SK-N-SH treated with all-trans-retinoic acid at 6 μM for 48 hours (cell line): ENCODE results near the gene LMF1.
A peak's percentile ranks its signal among the peaks of the same experiment; 100 is the strongest.

Experiments
- ATAC-seq: fragments of 200-7000 bp; cut with Tn5 transposase; 3 replicates; pipeline ENCODE4 v1.9.1; 2020; ENCODE audit warnings: mild to moderate bottlenecking, moderate library complexity
- CSDC2 ChIP-seq: fragments of 250-450 bp; sonication (Bioruptor Pico); IDR thresholded peaks from 2 replicates; pipeline ENCODE4 v1.5.0; 2020; ENCODE audit warnings: mild to moderate bottlenecking, moderate library complexity
- ESRRG ChIP-seq: fragments of 250-450 bp; sonication (Bioruptor Pico); IDR thresholded peaks from 2 replicates; pipeline ENCODE4 v1.6.1; 2021; ENCODE audit warnings: mild to moderate bottlenecking
- GLIS3 ChIP-seq: fragments of 250-450 bp; sonication (Bioruptor Pico); IDR thresholded peaks from 2 replicates; pipeline ENCODE4 v1.5.0; 2020; ENCODE audit warnings: mild to moderate bottlenecking, moderate library complexity
- ISL1 ChIP-seq: fragments of 250-450 bp; sonication (Bioruptor Pico); IDR thresholded peaks from 2 replicates; pipeline ENCODE4 v2.1.2; 2022; ENCODE audit warnings: mild to moderate bottlenecking, moderate library complexity
- OSR1 ChIP-seq: fragments of 250-450 bp; sonication (Bioruptor Pico); IDR thresholded peaks from 2 replicates; pipeline ENCODE4 v1.8.0; 2022; ENCODE audit warnings: moderate library complexity, mild to moderate bottlenecking, inconsistent platforms
- PPARA ChIP-seq: fragments of 250-450 bp; sonication (Bioruptor Pico); IDR thresholded peaks from 2 replicates; pipeline ENCODE4 v1.5.0; 2020; ENCODE audit warnings: mild to moderate bottlenecking, borderline replicate concordance
- RARB ChIP-seq: fragments of 250-450 bp; sonication (Bioruptor Pico); IDR thresholded peaks from 2 replicates; pipeline ENCODE4 v1.8.0; 2021; ENCODE audit warnings: mild to moderate bottlenecking, moderate library complexity
- SNAI2 ChIP-seq: fragments of 250-450 bp; sonication (Bioruptor Pico); IDR thresholded peaks from 2 replicates; pipeline ENCODE4 v1.5.0; 2020; ENCODE audit warnings: mild to moderate bottlenecking, moderate library complexity
- TCF4 ChIP-seq: fragments of 250-450 bp; sonication (Bioruptor Pico); IDR thresholded peaks from 2 replicates; pipeline ENCODE4 v1.8.0; 2021; ENCODE audit warnings: mild to moderate bottlenecking, moderate library complexity, borderline replicate concordance
- TOX ChIP-seq: fragments of 250-450 bp; sonication (Bioruptor Pico); IDR thresholded peaks from 2 replicates; pipeline ENCODE4 v1.8.0; 2021; ENCODE audit warnings: mild to moderate bottlenecking, moderate library complexity, borderline replicate concordance
- TSHZ2 ChIP-seq: fragments of 250-450 bp; sonication (Bioruptor Pico); IDR thresholded peaks from 2 replicates; pipeline ENCODE4 v1.5.0; 2020; ENCODE audit warnings: mild to moderate bottlenecking, moderate library complexity
- ZC3H10 ChIP-seq: fragments of 250-450 bp; sonication (Bioruptor Pico); IDR thresholded peaks from 2 replicates; pipeline ENCODE4 v1.5.1; 2021; ENCODE audit warnings: mild to moderate bottlenecking, moderate library complexity
- ZFP3 ChIP-seq: fragments of 250-450 bp; sonication (Bioruptor Pico); IDR thresholded peaks from 2 replicates; pipeline ENCODE4 v1.5.0; 2020; ENCODE audit warnings: mild to moderate bottlenecking, moderate library complexity
- ZFP30 ChIP-seq: fragments of 450-650 bp; formaldehyde crosslinking; IDR thresholded peaks from 2 replicates; pipeline ENCODE4 v1.5.0; 2022; ENCODE audit warnings: mild to moderate bottlenecking, moderate library complexity
- ZNF70 ChIP-seq: fragments of 450-650 bp; formaldehyde crosslinking; IDR thresholded peaks from 2 replicates; pipeline ENCODE4 v1.5.0; 2020; ENCODE audit warnings: mild to moderate bottlenecking, moderate library complexity
- ZNF8 ChIP-seq: fragments of 450-650 bp; formaldehyde crosslinking; IDR thresholded peaks from 2 replicates; pipeline ENCODE4 v1.5.0; 2020; ENCODE audit warnings: mild to moderate bottlenecking, moderate library complexity
- TF ChIP-seq, protein P1 (sequence below): fragments of 250-450 bp; sonication (Bioruptor Pico); IDR thresholded peaks from 2 replicates; pipeline ENCODE4 v1.5.1; 2020; ENCODE audit warnings: low read depth, mild to moderate bottlenecking, moderate library complexity
- TF ChIP-seq, protein P2 (sequence below): fragments of 250-450 bp; sonication (Bioruptor Pico); IDR thresholded peaks from 2 replicates; pipeline ENCODE4 v1.8.0; 2020; ENCODE audit warnings: mild to moderate bottlenecking, moderate library complexity, borderline replicate concordance
- TF ChIP-seq, protein P3 (sequence below): fragments of 250-450 bp; sonication (Bioruptor Pico); IDR thresholded peaks from 2 replicates; pipeline ENCODE4 v1.5.1; 2021; ENCODE audit warnings: mild to moderate bottlenecking, moderate library complexity
- TF ChIP-seq, protein P4 (sequence below): fragments of 250-450 bp; sonication (Bioruptor Pico); IDR thresholded peaks from 2 replicates; pipeline ENCODE4 v1.8.0; 2021; ENCODE audit warnings: low read depth, mild to moderate bottlenecking, moderate library complexity, borderline replicate concordance

Gene LMF1

GRCh38 chr16:1002399-1003166, 31.8 kb upstream of the LMF1 start:
- peak; percentile 73 for ATAC-seq
- no peak for TF ChIP-seq TSHZ2 (CRISPR knock-in tag)
- TF ChIP-seq ZNF8 (CRISPR knock-in tag) = no peak
- TF ChIP-seq OSR1 (CRISPR knock-in tag) = no peak
- no peak for TF ChIP-seq ZFP30

GRCh38 chr16:1001096-1001495, 30.3 kb upstream of the LMF1 start:
- ATAC-seq = no peak
- TF ChIP-seq, protein P1, sequence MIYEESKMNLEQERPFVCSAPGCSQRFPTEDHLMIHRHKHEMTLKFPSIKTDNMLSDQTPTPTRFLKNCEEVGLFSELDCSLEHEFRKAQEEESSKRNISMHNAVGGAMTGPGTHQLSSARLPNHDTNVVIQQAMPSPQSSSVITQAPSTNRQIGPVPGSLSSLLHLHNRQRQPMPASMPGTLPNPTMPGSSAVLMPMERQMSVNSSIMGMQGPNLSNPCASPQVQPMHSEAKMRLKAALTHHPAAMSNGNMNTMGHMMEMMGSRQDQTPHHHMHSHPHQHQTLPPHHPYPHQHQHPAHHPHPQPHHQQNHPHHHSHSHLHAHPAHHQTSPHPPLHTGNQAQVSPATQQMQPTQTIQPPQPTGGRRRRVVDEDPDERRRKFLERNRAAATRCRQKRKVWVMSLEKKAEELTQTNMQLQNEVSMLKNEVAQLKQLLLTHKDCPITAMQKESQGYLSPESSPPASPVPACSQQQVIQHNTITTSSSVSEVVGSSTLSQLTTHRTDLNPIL (CRISPR knock-in tag) = no peak
- TF ChIP-seq ZC3H10 (CRISPR knock-in tag) = no peak
- no peak for TF ChIP-seq ZFP30
- TF ChIP-seq, protein P2, sequence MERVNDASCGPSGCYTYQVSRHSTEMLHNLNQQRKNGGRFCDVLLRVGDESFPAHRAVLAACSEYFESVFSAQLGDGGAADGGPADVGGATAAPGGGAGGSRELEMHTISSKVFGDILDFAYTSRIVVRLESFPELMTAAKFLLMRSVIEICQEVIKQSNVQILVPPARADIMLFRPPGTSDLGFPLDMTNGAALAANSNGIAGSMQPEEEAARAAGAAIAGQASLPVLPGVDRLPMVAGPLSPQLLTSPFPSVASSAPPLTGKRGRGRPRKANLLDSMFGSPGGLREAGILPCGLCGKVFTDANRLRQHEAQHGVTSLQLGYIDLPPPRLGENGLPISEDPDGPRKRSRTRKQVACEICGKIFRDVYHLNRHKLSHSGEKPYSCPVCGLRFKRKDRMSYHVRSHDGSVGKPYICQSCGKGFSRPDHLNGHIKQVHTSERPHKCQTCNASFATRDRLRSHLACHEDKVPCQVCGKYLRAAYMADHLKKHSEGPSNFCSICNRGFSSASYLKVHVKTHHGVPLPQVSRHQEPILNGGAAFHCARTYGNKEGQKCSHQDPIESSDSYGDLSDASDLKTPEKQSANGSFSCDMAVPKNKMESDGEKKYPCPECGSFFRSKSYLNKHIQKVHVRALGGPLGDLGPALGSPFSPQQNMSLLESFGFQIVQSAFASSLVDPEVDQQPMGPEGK (CRISPR knock-in tag) = no peak
- no peak for TF ChIP-seq RARB (CRISPR knock-in tag)
- TF ChIP-seq, protein P3, sequence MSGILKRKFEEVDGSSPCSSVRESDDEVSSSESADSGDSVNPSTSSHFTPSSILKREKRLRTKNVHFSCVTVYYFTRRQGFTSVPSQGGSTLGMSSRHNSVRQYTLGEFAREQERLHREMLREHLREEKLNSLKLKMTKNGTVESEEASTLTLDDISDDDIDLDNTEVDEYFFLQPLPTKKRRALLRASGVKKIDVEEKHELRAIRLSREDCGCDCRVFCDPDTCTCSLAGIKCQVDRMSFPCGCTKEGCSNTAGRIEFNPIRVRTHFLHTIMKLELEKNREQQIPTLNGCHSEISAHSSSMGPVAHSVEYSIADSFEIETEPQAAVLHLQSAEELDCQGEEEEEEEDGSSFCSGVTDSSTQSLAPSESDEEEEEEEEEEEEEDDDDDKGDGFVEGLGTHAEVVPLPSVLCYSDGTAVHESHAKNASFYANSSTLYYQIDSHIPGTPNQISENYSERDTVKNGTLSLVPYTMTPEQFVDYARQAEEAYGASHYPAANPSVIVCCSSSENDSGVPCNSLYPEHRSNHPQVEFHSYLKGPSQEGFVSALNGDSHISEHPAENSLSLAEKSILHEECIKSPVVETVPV (CRISPR knock-in tag) = no peak
- TF ChIP-seq PPARA (CRISPR knock-in tag) = no peak
- no peak for TF ChIP-seq ISL1 (CRISPR knock-in tag)
- no peak for TF ChIP-seq SNAI2 (CRISPR knock-in tag)
- no peak for TF ChIP-seq TOX
- no peak for TF ChIP-seq ZNF8 (CRISPR knock-in tag)
- TF ChIP-seq GLIS3 = no peak
- TF ChIP-seq ESRRG (CRISPR knock-in tag) = no peak
- TF ChIP-seq, protein P4, sequence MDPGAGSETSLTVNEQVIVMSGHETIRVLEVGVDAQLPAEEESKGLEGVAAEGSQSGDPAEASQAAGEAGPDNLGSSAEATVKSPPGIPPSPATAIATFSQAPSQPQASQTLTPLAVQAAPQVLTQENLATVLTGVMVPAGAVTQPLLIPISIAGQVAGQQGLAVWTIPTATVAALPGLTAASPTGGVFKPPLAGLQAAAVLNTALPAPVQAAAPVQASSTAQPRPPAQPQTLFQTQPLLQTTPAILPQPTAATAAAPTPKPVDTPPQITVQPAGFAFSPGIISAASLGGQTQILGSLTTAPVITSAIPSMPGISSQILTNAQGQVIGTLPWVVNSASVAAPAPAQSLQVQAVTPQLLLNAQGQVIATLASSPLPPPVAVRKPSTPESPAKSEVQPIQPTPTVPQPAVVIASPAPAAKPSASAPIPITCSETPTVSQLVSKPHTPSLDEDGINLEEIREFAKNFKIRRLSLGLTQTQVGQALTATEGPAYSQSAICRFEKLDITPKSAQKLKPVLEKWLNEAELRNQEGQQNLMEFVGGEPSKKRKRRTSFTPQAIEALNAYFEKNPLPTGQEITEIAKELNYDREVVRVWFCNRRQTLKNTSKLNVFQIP (CRISPR knock-in tag) = no peak
- no peak for TF ChIP-seq OSR1 (CRISPR knock-in tag)
- no peak for TF ChIP-seq ZNF70

GRCh38 chr16:1000608-1001007, 29.8 kb upstream of the LMF1 start:
- TF ChIP-seq ZC3H10 (CRISPR knock-in tag) (no peak), CSDC2 (CRISPR knock-in tag) (no peak), ZFP3 (CRISPR knock-in tag) (no peak), SNAI2 (CRISPR knock-in tag) (no peak), ZFP30 (no peak), TSHZ2 (CRISPR knock-in tag) (no peak), TCF4 (CRISPR knock-in tag) (no peak), RARB (CRISPR knock-in tag) (no peak), GLIS3 (no peak)
- TF ChIP-seq, protein P3 (CRISPR knock-in tag) = no peak
- TF ChIP-seq, protein P4 (CRISPR knock-in tag) = no peak
- no peak for ATAC-seq
